DOHH2 (cell line): ENCODE results near the gene AZIN2.

ENCODE experiments used
- H3F3A ChIP-seq: fragments of 200-600 bp; sonication (generic), shearing (Covaris generic); 2 replicates; pipeline ENCODE4 v1.6.0; 2016; ENCODE audit warnings: antibody characterized with exemption, mild to moderate bottlenecking; ENCODE audit not compliant: control insufficient read depth, insufficient read depth
- H3K27ac ChIP-seq: fragments of 200-600 bp; sonication (generic); 2 replicates; pipeline ENCODE4 v1.5.1; 2014; ENCODE audit warnings: low read depth, mild to moderate bottlenecking, low read length, moderate library complexity
- H3K27me3 ChIP-seq: fragments of 200-600 bp; sonication (generic); 2 replicates; pipeline ENCODE4 v1.6.1; 2014; ENCODE audit warnings: mild to moderate bottlenecking, low read length, mixed read lengths; ENCODE audit not compliant: control insufficient read depth
- H3K36me3 ChIP-seq: fragments of 200-600 bp; sonication (generic); 2 replicates; pipeline ENCODE4 v1.6.1; 2014; ENCODE audit warnings: mild to moderate bottlenecking, low read length, moderate library complexity, mixed read lengths; ENCODE audit not compliant: control insufficient read depth
- H3K4me1 ChIP-seq: fragments of 200-600 bp; sonication (generic); 2 replicates; pipeline ENCODE4 v1.6.1; 2014; ENCODE audit warnings: mild to moderate bottlenecking, low read length, mixed read lengths; ENCODE audit not compliant: control insufficient read depth
- H3K4me2 ChIP-seq: fragments of 200-600 bp; sonication (generic); 2 replicates; pipeline ENCODE4 v1.6.0; 2014; ENCODE audit warnings: mild to moderate bottlenecking, low read length, moderate library complexity
- H3K4me3 ChIP-seq: fragments of 200-600 bp; sonication (generic); 2 replicates; pipeline ENCODE4 v1.5.1; 2014; ENCODE audit warnings: mild to moderate bottlenecking, low read length, mixed read lengths
- H3K79me2 ChIP-seq: fragments of 200-600 bp; sonication (generic); 2 replicates; pipeline ENCODE4 v1.6.1; 2014; ENCODE audit warnings: mild to moderate bottlenecking, low read length, mixed read lengths; ENCODE audit not compliant: control insufficient read depth
- H3K9me2 ChIP-seq: fragments of 200-600 bp; sonication (generic); replicated peaks from 2 replicates; pipeline ENCODE4 v1.6.1; 2014; ENCODE audit warnings: mild to moderate bottlenecking, low read length, mixed read lengths; ENCODE audit not compliant: control insufficient read depth
- H3K9me3 ChIP-seq: fragments of 200-600 bp; sonication (generic); 2 replicates; pipeline ENCODE4 v1.6.1; 2014; ENCODE audit warnings: antibody characterized with exemption, low read length, mixed read lengths; ENCODE audit not compliant: control insufficient read depth, insufficient read depth
- H4K20me1 ChIP-seq: fragments of 200-600 bp; sonication (generic); 2 replicates; pipeline ENCODE4 v1.6.0; 2014; ENCODE audit warnings: low read depth, mild to moderate bottlenecking, antibody characterized with exemption, low read length, moderate library complexity; ENCODE audit not compliant: control insufficient read depth, insufficient read depth
- EZH2phosphoT487 ChIP-seq: fragments of 200-600 bp; sonication (generic); IDR thresholded peaks from 2 replicates; pipeline ENCODE4 v1.6.1; 2017; ENCODE audit warnings: borderline replicate concordance, mild to moderate bottlenecking, antibody characterized with exemption, low read length, moderate library complexity, mixed read lengths
- TF ChIP-seq, protein P1 (sequence below): fragments of 200-600 bp; sonication (generic); IDR thresholded peaks from one replicate; pipeline ENCODE4 v1.5.1; 2014; ENCODE audit warnings: antibody characterized with exemption, mild to moderate bottlenecking, low read depth, low read length; ENCODE audit not compliant: poor library complexity, severe bottlenecking

Gene AZIN2

DNA sequence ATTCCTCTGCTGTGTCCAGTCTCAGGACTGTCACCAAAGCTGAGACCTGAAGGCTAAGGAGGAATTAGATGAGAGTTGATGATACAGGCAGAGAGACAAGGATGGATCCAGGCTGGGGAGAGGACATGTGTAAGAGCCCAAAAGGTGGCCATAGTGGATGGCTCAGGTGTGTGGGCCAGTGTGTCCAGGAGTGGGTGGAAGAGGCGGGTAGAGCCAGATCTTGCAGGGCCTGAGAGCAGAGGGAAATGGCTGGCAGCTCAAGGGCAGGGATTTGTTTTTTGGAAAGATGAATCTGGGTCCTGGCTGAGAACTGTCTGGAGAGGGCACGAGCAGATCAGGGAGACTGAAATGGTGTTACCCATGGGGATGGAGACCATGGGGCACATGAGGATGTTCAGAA lies 38.1 kb downstream of the AZIN2 start:
- Histone ChIP-seq H3K36me3 (no peaks in the 10 kb centered on the region), H3K27ac (no peak overlapping the region), H3K4me1 (no peaks in the 10 kb centered on the region), H3K4me3 (no peak overlapping the region), H4K20me1 (no peaks in the 10 kb centered on the region), H3K9me2 (no peaks in the 10 kb centered on the region), H3F3A (no peaks in the 10 kb centered on the region), H3K9me3 (no peaks in the 10 kb centered on the region), H3K79me2 (no peaks in the 10 kb centered on the region), H3K27me3 (peaks cover 6% of the 10 kb centered on the region), H3K4me2 (no peak overlapping the region)
- TF ChIP-seq EZH2phosphoT487, result no peak
- TF ChIP-seq, protein P1, sequence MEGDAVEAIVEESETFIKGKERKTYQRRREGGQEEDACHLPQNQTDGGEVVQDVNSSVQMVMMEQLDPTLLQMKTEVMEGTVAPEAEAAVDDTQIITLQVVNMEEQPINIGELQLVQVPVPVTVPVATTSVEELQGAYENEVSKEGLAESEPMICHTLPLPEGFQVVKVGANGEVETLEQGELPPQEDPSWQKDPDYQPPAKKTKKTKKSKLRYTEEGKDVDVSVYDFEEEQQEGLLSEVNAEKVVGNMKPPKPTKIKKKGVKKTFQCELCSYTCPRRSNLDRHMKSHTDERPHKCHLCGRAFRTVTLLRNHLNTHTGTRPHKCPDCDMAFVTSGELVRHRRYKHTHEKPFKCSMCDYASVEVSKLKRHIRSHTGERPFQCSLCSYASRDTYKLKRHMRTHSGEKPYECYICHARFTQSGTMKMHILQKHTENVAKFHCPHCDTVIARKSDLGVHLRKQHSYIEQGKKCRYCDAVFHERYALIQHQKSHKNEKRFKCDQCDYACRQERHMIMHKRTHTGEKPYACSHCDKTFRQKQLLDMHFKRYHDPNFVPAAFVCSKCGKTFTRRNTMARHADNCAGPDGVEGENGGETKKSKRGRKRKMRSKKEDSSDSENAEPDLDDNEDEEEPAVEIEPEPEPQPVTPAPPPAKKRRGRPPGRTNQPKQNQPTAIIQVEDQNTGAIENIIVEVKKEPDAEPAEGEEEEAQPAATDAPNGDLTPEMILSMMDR, result no peak

DNA sequence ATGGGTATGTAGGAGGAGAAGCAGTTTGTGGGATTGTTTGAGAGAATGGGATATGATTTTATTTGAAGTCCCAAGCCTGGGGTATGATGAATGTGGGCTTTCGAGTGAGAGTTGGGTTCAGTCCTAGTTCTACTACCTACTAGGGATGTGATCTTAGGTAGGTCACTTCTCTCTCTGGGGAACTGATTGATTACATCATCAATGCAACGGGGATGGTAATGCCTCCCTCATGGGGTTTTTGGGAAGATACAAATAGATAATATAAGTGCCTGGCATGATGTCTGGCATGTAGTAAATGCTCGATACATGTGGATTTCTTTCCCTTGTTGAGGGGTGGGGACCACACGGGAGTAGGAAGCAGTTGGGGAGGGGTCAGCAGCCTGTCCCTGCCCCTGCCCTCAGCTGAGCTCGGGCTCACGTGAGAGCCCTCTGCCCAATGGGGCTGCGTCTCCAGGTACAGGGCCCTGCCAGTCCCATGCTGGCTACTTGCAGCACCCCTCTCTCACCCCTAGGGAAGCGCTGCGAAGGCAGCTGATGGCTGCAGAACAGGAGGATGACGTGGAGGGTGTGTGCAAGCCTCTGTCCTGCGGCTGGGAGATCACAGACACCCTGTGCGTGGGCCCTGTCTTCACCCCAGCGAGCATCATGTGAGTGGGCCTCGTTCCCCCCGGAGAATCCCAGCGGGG lies 38.7 kb downstream of the AZIN2 start:
- H3K27ac ChIP-seq, result no peak overlapping the region
- H3K4me2 ChIP-seq, result no peak overlapping the region

DNA sequence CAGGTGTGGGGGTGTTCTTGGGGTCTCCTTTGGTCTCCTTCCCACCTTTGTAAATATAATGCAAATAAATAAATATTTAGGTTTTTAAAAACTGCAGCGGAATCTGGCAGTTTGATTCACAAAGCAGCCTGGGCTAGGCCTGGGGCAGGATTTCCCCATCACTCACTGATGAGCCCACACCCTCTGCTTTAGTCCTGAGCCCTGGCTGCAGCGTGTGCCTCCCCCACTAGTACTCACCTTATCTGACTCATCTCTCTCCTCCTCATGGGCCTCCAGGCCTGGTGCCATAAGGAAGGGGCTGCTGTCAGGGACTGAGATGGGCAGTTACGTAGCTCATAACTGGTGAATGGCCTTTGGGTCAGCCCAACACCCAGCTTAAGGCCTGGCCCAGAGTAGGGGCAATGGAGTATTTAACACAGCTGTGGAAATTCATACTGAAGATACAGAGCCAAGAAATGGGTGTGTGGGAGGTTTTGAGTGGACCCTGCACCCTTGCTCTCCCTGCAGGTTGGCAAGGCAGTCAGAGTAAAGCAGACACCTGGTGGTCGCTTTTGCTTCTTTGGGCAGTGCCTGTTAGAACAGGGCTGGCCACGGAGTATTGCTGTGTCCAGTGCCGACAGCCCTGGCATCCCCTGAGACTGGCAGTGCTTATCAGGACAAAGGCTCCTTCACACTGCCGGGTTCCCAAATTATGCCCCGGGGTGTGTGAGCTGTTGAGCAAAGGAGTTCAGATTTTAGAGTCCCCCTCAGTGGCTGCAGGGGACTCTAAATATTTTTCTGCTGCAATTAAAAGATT lies 39.7 kb downstream of the AZIN2 start:
- H3K79me2 ChIP-seq, result no peaks in the 10 kb centered on the region
- no peaks in the 10 kb centered on the region for H3K4me1 ChIP-seq
- H3K4me3 ChIP-seq, result no peak overlapping the region
- H3K9me2 ChIP-seq, result no peaks in the 10 kb centered on the region
- H3K36me3 ChIP-seq, result no peaks in the 10 kb centered on the region
- no peaks in the 10 kb centered on the region for H4K20me1 ChIP-seq
- no peak overlapping the region for H3K4me2 ChIP-seq
- H3F3A ChIP-seq, result no peaks in the 10 kb centered on the region
- no peak overlapping the region for H3K27ac ChIP-seq
- TF ChIP-seq, protein P1, result no peak
- no peak for TF ChIP-seq EZH2phosphoT487
- H3K27me3 ChIP-seq, result peaks cover 6% of the 10 kb centered on the region
- H3K9me3 ChIP-seq, result peaks cover 6% of the 10 kb centered on the region; the same call in 1 of the 2 replicates

More for the DNA sequence above, 38.7 kb downstream of the AZIN2 start:
- Histone ChIP-seq H3K9me3 (no peaks in the 10 kb centered on the region), H3F3A (no peaks in the 10 kb centered on the region), H3K4me1 (no peaks in the 10 kb centered on the region), H3K79me2 (no peaks in the 10 kb centered on the region), H4K20me1 (no peaks in the 10 kb centered on the region), H3K36me3 (no peaks in the 10 kb centered on the region), H3K27me3 (peaks cover 6% of the 10 kb centered on the region), H3K4me3 (no peak overlapping the region), H3K9me2 (no peaks in the 10 kb centered on the region)
- TF ChIP-seq EZH2phosphoT487, result no peak
- TF ChIP-seq, protein P1, result no peak
